Right lung (tissue), 5 donors: ENCODE results near the gene DUS1L. TPM values are rescaled to one million over a fixed set of nuclear protein-coding genes. Genes with fewer than 3 reads are reported as not detected.
"Not testable (repeated sequence)": the region's sequence is repeated elsewhere in the genome, so short reads cannot be mapped to it uniquely, and the experiment has no call there.

Source experiments
- DNase-seq, 2 donors: peaks; one replicate each; pipeline ENCODE4 v3.0.0-alpha.2; 2013
- polyA plus RNA-seq, 5 donors: library from polyadenylated mRNA; unstranded; fragments of 120-200 nt; gene quantifications; one replicate each; pipeline versions ENCODE4 v1.2.1 to v1.2.3, GENCODE V29; 2013; ENCODE audit warnings: inconsistent platforms in 1 of 5, low replicate concordance in 1 of 5; ENCODE audit not compliant: insufficient read length in 5 of 5, insufficient read depth in 1 of 5

The DUS1L gene
- polyA plus RNA-seq, 5 donors: 51.2 to 104 (median 67.2) TPM

DNA sequence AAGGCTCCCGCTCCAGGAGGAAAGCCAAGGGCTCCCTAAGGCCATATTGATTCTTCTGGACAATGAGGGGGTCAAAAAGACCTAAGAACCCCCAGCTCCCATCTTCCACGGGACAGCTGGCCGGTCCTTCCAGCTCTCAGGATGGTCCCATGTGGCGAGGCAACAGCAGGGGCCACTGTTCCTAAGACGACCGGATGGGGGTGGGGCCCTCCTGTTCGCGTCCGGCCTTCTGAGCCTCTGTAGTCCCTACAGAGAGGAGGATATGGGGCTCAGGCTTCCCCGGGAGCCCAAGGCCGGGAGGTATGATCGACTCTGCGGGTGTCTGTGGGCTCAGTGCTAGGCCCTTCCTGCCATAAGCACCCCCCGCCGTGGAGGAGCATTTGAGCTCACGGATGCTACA is 22.1 kb downstream of the DUS1L start:
- DNase-seq: no peak

DNA sequence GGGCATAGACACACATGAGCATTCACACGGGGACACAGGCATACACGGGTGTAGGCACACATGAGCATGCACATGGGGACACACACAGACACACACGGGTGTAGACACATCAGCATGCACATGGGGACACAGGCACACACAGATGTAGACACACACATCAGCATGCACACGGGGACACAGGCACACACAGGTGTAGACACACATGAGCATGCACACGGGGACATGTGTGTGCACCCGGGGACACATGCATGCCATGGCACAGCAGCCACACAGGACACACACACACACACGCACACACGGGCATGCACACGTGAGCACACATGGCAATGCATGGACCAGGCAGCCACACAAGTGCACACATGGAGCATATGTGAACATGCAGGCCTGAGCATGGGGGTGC is 23.0 kb downstream of the DUS1L start:
- no peak for DNase-seq

DNA sequence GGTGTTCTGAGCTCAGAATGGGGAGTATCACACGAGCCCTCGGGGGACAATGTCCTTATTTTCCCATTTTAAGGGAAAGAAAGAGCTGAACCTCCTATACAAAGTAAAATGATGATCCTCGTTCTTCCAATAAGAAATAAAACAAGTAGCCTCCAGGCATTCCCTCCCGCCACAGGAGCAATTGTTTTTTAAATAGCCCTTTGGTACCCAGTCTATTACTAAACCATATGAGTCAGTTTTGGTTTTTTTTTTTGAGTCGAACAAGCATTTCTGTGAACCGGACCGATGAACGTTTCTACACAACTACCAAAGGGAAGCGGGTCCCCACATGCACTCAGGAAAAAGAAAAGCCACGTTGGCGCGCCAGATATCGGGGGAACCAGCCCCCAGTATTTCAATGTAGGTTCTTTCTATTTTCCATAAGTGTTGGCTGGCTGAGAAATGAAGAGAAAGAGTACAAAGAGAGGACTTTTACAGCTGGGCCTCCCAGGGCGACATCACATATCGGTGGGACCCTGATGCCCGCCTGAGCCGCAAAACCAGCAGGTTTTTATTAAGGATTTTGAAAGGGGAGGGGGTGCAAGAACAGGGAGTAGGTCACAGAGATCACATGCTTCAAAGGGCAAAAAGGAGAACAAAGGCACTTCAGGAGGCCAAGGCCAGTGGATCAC is 24.3 kb downstream of the DUS1L start:
- no peak for DNase-seq

DNA sequence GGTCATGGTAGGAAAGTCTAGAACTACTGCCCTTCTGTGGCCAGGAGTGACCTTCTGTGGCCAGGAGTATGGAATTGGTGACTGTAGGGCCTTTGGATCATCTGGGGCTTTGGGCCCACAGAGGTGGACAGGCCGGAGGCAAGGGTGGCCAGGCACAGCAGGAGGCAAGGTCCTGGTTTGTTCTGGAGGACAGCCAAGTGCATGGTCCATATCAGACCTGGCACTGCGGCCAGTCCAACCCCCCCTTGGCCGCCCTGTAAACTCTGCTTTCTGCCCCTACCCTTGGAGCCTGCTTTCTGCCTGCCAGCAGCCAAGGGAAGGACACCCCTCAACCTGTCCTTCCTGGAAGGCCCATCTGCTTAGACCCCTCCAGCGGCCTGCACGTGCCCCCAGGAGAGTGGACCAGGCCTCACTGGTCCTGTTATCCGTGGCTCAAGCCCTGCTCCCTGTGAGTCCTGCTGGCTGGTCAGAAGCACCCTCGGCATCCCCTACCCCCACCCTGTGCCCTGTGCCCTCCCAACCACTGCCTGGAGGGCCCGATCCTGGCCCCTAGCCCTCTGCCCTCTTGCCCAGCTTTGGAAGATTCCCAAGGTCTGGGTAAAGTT is 25.8 kb downstream of the DUS1L start:
- no peak for DNase-seq

DNA sequence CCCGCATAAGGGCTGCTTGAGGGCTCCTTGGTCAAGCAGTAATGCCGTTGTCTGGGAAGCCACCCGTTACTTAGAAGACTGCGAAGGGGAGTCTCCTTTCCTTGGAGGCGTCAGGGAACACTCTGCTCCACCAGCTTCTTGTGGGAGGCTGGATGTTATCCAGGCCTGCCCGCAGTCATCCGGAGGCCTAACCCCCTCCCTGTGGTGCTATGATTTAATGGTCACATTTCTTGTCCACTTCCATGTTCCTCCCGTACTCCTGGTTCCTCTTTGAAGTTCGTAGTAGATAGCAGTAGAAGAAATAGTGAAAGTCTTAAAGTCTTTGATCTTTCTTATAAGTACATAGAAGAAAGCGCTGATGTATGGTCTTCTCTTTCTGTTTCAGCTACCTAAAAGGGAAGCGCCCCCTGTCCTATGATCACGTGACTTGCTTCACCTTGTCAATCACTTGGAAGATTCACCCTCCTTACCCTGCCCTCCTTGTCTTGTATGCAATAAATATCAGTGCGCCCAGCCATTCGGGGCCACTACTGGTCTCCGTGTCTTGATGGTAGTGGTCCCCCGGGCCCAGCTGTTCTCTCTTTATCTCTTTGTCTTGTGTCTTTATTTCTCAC is 26.7 kb downstream of the DUS1L start:
- DNase-seq: not testable (repeated sequence)

DNA sequence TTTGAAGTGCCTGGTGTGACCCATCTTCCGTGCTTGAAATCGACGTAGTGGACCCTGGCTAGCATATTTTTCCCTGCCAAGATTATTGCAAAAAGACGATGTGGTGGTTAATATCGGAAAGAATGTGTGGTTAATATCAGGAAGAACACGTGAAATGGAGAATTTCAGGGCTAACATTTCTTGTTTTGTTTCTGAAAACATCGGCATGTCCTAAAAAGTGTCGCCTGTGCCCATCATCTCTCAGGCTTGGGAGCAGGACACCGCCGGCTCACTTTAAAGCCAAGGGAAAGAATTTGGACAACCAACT is 27.8 kb downstream of the DUS1L start:
- DNase-seq: no peak

DNA sequence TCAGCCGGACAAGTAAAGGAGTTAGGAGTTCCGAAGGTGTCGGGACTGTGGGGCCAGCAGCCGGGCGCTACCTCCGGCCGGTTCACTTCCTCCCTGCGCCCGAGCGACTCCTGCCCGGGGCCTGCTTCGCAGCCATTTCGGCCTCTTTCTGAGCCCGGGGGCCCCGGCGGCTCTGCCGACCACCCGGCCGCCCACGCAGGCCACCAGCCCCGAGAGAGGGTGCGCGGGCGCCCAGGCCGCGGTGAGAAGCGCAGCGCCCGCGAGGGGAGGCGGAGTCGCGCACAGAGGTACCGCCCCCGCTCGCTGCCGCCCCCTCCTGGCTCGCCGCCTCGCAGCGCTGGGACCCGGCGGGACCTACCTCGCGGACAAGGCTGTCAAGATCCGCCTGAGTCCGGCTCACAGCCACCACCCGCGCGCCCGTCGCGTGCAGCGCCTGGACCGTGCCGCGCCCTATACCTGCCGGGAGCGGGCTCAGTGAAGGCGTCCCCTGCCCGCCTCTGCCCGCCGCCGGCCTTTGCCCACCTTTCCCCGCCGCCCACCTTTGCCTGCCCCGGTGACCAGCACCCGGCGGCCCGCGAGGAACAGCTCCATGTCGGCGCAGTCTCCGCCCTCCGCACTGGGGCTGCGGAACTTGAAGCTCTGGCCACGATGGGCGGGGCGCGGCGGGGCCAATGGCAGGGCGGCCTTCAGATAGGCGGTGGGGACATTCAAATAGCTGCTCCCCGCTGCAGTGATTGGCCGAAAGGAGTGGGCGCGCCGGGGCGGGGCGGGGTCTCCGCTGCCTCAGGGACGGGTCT is 28.3 kb downstream of the DUS1L start, which contains the start of gene DCXR:
DCXR (minus strand) TSS at position 606 of the 797 bp plus-strand sequence; CDS start at position 591, 15 bp downstream.
- peak; percentile 94 to 96 for DNase-seq

DNA sequence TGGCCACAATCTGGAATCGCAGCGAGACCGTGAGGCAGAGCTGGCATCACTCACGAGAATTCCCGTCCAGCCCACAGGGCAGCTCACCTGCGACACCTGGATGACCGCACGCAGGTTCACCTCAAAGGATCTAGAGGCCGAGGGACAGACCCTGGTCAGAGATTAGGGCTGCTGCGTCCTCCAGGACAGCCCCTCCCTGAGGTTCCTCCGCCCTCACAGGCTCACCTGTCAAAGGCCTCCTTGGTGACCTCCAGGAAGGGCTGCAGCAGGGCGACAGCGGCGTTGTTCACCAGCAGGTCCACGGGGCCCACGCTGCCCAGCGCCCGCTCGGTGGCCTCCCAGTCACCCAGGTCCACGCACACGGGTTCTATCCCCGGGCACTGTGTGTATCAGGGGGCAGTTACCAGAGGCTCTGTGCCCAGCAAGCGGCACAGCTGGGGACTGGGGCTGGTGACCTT is 28.9 kb downstream of the DUS1L start:
- DNase-seq: no peak

DNA sequence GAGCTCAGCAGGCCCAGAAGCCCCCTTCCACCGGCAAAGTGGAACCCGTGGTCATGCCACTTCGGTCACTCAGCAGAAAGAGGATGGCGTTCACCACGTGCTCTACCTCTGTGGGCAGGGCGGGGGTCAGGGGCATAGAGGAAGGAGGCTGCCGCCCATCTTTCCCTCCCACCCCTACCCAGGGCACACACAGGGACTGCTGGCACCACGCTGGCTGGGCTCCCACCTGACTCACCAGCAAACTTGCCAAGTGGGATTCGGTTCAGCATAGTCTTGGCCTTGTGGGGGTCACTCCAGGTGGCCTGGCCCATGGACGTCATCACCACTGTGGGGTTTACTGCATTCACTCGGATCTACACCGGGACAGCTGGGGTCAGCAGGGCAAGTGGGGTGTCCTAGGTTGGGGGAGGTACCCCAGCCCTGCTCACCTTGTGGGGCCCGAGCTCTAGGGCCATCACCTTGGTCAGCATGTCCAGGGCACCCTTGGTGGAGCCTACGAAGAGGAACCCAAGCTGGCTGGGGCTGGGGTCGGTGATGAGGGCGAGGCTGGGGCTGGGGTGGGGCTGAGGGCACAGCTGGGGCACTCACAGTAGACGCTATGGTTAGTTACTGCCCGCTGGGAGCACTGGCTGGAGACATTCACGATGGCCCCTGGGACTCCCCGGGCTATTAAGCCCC is 29.5 kb downstream of the DUS1L start:
- DNase-seq: no peak

DNA sequence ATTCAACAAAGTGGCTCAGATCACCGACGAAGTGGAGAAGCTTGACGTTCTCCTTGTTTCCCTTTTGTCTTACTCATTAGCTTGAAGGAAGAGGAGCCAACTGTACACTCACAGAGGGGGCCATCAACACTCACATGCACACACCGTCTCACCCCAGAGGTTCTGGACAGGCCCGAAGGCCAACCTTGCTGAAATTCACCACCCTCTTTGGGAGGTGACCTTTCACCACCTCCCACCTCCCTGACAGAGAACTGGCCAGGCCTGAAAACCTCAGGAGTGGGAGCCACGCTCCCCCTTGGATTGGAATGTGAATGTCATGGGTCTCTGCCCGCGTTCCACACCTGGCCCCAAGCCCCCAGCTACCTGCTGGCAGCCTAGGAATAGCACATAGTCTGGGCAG is 30.1 kb downstream of the DUS1L start:
- DNase-seq: no peak

DNA sequence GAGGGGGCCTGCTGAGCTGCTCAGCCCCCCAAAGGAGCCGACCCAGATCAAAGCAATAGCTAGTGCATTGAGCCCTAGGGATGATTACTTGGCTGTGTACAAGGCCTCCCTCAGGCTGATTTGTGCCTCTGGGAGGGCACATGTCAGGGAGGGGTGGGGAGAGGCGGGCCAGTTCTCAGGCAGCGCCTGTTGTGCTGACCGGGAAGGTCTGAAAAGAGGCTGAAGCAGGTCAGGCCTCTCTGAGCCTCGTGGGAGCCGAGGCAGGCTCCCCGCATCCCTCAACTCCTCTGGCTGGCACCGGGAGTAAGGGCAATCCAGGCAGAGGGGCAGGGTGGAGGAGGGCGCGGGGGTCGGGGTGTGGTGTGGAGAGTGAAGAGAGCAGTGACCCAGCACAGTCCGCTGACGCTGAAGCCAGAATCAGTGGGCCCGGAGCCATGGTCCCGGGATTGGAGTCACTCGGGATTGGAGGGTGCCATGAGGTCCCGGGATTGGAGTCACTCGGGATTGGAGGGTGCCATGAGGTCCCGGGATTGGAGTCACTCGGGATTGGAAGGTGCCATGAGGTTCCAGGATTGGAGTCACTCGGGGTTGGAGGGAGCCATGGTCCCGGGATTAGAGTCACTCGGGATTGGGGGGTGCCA is 31.1 kb downstream of the DUS1L start:
- DNase-seq: no peak

DNA sequence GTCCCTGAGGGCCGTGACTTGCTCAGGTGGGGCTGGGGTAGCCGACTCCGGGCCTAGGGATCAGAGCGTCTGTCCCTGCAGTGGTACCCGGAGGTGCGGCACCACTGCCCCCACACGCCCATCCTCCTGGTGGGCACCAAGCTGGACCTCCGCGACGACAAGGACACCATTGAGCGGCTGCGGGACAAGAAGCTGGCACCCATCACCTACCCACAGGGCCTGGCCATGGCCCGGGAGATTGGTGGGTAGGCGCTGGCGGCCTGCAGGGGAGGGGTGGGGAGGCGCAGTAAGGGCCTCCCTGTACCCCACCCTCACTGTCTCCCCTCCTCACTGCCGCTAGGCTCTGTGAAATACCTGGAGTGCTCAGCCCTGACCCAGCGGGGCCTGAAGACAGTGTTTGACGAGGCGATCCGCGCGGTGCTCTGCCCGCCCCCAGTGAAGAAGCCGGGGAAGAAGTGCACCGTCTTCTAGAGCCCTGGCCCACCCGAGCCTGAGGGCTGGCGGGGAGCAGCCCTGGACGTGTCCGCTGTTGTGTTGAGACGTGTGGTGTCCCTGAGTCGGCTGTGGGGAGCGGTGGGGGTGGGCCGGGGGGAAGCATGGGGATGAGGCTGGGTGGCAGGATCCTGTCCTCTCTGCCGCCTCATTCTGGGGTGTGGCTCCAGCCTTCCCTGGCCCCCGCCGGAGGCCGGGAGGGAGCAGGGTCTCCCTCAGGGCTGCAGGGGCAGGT is 32.1 kb downstream of the DUS1L start:
- DNase-seq: no peak

DNA sequence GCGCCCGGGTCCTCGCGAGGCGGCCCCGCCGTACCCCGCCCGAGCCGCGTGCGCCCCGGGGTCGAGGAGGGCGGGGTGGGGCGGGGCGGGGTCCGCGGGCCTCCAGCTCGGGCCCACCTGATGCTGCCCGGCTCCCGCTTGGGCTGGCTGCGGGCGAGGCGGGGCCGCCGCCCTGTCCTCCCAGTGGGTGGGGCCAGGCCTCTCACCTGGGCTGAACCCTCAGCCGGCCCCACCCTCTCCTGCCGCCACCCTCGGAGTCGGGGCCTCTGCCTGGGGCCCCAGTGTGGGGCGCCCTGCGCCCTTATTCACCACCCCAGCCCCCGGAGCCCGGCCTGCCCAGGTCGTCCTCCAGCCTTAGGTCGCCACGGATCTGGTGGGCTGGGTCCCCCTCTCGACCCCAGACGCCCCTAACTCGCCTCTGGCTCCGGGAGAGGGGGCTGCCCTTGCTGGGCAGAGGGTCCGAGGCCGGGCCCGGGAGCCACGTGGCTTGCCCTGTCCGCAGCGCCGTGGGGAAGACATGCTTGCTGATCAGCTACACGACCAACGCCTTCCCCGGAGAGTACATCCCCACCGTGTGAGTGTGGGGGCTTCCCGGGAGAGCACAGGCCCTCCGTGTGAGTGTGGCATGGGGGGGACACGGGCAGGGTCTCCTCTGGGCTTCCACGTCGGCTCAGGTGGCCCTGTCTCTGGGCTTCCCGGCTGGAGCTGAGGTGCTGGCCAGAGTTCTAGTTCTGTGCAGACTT is 33.5 kb downstream of the DUS1L start:
- no peak for DNase-seq

DNA sequence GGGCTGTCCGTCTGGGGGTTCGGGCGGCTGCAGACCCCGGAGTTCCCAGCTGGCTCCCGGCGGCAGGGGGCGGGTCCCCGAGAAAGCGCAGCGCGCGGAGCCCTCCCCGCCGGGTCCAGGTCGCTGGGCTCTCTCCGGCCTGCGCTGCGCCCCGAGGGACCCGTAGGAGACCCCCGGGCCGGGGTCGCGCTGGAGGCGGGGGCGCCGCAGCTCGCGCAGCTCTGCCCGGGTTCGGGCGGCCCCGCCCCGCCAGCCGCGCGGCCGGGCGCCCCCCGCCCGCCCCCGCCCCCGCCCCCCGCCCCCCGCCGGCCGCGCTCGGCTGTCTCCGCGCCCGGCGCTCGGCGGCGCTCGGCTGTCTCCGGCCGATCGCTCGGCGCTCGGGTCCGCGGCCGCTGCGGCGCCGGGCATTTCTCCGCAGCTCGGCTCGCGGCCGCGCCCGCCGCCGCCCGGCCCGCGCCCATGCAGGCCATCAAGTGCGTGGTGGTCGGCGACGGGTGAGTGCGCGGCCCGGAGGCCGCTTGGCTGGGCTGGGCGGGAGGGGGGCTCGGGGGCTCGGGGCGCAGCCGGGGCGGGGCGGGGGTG is 34.2 kb downstream of the DUS1L start, which contains the start of gene RAC3:
RAC3 (plus strand) TSS at position 376 of the 582 bp plus-strand sequence; CDS start at position 460, 84 bp downstream.
- no peak for DNase-seq

DNA sequence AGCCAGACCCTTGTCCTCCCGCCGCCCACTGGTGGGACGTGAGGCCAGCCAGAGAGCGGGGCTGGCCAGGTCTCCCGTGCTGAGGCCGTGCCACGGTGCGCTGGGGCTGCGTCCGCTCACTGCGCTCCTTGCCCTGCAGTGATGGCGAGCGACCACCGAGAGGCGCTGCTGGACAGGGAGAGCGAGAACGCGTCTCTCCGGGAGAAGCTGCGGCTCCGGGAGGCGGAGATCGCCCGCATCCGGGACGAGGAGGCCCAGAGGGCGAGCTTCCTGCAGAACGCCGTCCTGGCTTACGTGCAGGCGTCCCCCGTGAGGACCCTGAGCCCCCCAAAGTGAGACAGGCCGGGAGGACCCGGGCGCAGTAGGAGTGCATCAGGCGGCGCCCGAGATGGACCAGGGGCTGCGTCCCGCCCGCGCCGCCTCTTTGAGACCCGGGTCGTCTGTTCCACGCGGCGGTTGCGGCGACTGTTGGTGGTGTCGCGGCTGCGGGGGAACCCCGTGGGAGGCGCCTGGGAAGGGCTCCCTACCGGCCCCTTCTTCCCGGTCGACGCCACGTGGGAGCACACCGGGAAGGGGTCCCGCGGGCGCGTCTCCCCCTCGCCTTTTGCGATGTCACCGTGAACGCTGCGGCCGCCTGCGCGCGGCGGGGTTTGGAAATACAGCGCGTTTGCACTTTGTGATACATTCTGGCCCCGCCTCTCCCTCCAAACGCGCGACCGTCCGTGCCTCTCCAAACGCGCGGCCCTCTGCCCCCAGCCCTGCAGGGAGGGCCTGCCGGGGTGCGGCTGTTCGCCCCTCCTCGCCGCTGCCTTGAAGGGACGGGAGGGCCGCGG is 34.9 kb downstream of the DUS1L start:
- peak in 1 of 2 donors; percentile 73 for DNase-seq

DNA sequence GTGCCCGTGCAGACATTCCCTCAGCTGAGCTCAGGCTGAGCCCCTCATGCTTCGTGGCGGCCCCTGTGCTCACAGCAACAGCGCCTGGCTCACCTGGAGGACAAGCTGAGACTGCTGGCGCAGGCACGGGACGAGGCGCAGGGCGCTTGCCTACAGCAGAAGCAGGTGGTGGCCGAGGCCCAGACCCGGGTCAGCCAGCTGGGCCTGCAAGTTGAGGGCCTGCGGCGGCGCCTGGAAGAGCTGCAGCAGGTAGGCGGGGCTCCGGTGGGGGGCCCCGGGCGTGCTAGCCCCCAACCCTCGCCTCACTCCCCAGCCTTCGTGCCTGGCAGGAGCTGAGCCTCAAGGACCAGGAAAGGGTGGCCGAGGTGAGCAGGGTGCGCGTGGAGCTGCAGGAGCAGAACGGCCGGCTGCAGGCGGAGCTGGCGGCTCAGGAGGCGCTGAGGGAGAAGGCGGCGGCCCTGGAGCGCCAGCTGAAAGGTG is 35.6 kb downstream of the DUS1L start:
- no peak for DNase-seq

DNA sequence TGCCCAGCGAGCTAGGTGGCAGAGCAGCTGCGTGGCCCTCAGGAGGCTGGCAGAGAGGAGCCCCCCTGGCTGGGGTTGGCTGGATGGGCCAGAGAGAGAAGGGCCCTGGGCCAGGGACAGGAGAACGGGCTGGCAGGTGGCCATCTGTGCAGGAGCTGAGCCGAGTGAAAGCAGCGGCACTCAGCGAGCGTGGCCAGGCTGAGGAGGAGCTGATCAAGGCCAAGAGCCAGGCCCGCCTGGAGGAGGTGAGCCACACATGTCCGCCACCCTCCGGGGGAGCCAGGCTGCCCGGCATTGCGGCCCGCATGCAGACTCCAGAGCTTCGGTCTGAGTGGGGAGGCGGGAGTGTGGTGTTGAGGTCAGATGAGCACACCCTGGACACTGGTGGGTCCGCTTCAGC is 36.2 kb downstream of the DUS1L start:
- DNase-seq: no peak

DNA sequence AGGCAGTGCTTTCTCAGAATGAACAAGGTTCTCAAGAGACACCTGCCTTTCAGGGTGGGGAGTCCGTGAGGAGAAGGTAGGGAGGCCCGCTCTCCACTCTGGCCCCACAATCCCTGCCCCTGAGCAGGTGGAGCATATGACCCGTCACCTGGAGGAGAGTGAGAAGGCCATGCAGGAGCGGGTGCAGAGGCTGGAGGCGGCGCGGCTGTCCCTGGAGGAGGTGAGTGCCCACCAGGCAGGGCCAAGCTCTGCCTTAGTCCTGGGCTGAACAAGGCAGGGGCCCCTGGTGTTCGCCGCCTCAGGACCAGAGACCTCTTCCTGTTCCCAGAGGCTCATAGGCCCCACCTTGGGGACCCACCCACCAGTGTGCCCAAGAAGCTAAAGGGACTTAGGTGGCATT is 36.6 kb downstream of the DUS1L start:
- no peak for DNase-seq
